Amygdala (tissue), 56 donors: ENCODE data around the gene NRIP2.

Source experiments
- DNase-seq, 56 donors: peaks; one replicate each; lab custom pipeline; 2025; lab: John Stamatoyannopoulos, UW

NRIP2 gene

DNA sequence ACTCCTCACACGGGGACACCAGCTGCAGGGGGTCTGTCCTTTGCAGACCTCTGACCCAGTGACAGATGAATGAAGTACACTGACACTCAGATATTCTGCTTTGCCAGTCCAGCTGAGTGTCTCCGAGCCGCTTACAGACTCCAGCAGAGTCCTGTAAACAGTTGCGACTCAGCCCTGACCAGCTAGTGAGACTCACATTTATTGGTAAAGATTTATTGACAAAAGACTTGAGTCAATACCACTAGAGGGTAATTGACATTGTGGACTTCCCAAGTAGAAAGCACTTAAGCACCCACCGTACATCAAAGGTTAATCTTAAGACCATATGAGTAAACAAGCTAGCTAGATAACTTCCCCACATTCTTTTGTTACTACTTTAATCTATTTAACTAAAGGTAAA, 49.8 kb downstream of the NRIP2 start:
- no peak for DNase-seq

DNA sequence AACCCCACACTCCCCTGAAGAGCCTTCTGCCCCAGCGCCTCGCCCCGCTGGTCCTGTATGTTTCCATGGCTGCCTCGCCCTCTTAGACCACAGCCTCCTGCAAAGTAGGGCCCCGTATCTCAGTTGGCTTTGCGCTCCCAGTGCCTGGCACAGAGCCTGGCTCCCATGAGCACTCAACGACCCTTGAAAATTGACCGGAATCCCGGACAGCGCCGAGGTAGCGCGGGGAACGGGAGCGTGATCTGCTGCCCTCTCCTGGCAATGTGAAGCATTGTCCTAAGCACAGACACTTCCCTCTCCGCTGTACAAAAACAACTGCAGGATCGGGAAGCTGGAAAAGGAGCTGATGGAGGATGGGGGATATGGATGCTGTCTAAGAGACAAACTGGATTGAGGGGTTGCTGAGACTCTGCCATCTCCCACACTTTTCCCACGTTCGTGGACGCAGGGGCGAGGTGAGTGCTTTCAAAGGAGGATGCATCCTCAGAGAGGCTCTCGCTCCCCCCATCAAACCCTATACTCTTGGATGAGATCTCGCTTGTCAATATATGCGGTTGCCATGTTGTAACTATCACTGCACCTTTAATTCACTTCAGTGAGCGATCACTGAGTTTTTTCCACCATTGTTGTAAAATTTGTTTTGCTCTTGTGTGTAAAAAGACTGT, 50.8 kb downstream of the NRIP2 start:
- DNase-seq, result peak in 51 of 56 donors; percentile 11 to 72 (median 49)

DNA sequence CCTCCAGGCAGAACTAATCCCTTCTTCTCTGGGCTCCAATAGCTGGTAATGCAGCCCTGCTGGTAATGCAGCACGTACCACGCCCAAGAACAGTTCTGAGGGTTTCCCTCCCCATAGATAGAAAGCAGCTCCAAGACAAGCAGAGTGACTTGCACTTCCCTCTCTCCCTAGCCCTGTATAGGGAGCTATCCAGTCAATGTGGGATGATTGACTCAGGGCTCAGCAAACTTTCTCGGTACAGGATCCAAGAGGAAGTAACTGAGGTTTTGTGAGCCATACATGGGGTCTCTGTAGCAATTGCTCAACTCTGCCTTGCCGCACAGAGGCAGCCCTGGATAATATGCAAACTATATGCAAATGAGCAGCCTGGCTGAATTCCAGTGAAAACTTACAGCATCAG, 55.6 kb downstream of the NRIP2 start:
- no peak for DNase-seq

DNA sequence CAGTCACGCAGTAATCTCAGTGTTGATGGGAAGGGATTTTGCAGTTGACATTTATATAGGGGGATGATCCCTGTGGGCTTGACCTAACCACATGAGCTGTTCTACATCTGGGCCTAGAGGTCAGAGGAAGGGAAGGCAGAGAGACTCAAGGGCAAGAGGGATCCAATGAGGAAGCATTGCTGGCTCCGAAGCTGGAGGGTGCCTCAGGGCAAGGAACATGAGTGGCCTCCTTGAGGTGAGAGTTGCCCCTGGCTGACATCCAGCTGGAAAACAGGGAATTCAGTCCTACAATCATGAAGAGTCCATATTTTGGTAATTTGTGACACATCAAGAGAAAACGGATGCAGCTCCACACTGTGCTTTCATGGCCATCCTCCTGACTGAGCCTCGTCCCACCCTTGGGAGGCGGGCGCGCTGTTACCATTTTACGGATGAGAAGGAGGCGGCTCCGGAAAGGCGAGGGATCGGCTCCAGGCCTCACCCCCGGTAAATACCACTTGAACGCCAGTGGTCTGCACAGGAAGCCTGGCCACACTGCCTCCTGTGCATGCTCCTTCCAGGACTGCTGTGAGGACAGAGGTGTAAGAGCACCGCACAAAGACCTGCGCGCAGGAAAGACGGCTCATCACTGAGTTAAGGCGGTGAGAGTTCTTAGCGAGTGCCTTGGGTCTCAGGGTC, 58.6 kb downstream of the NRIP2 start:
- no peak for DNase-seq

DNA sequence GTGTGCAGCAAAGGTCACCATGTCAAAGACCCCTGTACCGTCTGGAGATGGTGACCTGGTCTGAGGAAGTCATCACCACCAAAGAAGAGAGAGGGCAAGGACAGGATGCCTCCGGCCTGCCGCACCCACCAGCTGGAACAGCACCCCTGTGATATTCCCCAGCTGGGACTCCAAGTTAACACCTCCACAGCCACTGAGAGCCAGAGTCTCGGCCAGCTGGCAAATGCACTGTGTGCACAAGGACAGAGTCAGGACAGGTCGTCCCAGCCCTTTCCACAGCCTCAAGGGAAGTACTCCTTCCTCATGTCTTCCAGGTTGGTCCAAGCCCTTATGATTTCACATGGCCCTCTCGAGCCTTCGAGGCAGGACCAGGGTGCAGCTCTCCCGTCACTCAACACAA, 59.4 kb downstream of the NRIP2 start:
- no peak for DNase-seq
